ENCODE results near the gene SMIM12. TPM values are rescaled to one million over a fixed set of nuclear protein-coding genes. Genes with fewer than 3 reads are reported as not detected.

Gene SMIM12, protein sequence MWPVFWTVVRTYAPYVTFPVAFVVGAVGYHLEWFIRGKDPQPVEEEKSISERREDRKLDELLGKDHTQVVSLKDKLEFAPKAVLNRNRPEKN
- total RNA-seq (2014; rRNA removed; shearing (Covaris generic)), result 64.5 and 72.1 TPM in 2 replicates

DNA sequence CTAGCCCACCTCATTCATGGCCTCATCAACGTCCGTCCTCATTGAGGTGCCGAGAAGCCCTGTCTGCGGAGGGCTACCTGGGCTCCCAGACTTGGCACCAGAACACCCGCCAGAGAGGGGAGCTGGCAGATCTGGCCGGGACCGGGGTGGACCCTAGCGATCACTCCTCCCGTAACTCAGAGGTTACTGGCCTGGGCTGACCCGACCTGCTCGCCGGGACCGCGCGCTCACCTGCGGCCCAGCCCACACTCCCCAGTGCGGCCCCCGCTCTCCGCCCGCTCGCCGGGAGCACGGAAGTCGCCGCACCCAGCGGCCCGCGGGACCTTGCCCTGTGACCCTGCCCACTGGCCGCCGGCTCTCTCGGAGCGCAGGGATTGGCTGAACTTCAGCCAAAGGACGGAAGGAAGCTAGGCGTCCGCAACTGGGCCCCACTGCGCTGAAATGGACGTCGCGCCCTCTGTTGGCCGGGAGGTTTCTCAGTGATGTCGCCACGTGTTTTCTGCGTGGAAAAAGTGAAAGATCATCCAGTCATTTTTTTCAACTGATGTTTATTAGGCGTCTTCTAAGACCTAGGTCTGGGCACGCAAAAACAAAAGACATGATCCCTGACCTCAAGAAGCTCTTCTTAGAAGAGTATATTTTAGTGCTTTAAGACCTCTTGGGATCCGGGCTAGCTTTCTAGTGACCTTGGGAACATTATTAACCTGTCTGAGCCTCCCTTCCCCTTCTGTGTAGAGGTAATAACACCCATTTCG is at the start of gene SMIM12:
SMIM12 (minus strand) TSS at position 304 of the 755 bp plus-strand sequence. CDS start 3,772 bp downstream, outside the sequence.
- in situ Hi-C loops (cut with HindIII; ENCODE audit: low sequenced_read_pairs), result no loop called here
- peak; percentile 92 for DNase-seq (ENCODE audit: low spot score)

DNA sequence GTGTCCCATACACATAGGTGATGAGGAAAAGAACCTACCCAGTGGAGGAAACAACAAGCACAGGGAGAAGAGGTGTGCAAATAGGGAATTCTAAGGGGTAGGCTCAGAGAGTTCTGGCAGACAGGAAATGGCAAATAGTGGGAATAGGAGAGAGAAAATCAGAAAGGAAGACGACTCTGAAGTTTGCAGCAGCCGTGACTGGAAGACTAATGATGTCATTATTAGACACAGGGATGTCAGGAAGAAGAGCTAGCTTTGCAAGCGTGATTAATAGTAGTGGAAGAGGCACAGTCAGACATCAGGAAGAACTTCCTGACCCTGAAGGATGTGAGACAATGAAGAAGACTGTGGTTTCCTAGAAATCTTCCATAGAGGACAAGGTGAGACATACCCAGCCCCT is 48.8 kb upstream of the SMIM12 start:
- in situ Hi-C loops (cut with HindIII; ENCODE audit: low sequenced_read_pairs), result no loop called here
- no peak for DNase-seq (ENCODE audit: low spot score)

DNA sequence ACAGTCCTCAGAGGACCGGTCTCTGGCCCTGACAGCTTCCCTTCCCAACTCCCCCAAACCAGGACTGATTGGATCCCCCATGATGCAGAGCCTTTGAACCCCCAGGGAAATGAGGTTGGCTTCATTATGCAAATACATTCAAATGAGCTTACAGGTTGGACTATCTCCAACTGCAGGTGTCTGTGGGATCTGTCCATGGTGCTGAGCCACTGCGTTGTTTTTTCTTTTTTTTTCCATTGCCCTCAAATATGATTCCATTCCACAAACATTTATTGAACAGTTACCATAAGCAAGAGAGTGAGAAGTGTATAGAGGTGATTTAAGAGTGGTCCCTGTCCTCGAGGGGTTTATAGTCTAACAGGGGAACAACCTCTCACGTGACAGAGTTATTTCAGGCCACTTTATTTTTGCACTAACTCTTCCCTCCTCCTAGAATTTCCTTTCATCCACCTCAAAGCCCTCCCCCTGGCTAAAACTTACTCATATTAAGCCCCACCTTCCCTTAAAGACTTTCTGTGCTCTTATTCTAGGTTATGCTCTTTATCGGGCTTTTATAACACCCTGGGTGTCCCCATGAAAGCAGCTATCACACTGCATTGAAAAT is 48.0 kb upstream of the SMIM12 start:
- DNase-seq (ENCODE audit: low spot score), result no peak
- in situ Hi-C loops (cut with HindIII; ENCODE audit: low sequenced_read_pairs), result no loop called here

DNA sequence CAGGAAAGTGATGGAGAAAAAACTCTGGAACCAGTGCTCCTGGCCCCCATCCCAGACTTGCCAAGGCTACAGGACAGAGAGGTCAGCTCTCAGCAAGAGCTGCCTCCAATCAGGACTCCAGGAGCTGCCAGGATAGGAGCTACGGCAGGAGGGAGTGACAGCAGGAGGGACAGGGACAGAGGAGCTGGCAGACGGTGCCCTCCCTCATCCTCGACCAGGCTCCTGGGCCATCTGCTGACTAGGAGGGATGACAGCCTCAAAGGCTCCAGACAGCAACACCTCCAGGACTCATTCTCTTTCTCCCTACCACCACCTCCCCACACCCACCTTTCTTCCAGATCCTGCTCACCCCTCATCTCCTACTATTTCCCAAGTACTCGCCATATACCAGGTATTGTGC is 47.2 kb upstream of the SMIM12 start:
- in situ Hi-C loops (cut with HindIII; ENCODE audit: low sequenced_read_pairs), result no loop called here
- DNase-seq (ENCODE audit: low spot score), result peak; percentile 99

DNA sequence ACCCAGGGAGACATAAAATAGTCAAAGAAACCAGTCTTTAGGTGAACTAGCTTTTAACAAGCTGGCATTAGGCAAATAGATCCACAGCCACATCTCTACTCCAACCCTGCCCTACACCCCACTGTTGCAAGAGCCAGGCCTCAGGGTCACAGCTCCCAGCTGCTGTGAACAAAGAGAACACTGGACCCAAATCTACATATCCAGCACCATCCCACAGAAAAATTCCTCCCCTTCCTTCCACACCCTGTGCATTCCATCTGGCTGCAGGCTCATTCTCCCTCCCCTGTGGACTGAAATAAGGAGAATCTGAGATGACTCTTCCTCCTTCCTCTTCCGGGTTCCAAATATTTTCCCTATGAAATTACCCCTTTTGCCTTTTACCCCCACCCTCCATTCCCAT is 46.7 kb upstream of the SMIM12 start:
- no peak for DNase-seq (ENCODE audit: low spot score)
- in situ Hi-C loops (cut with HindIII; ENCODE audit: low sequenced_read_pairs), result no loop called here

DNA sequence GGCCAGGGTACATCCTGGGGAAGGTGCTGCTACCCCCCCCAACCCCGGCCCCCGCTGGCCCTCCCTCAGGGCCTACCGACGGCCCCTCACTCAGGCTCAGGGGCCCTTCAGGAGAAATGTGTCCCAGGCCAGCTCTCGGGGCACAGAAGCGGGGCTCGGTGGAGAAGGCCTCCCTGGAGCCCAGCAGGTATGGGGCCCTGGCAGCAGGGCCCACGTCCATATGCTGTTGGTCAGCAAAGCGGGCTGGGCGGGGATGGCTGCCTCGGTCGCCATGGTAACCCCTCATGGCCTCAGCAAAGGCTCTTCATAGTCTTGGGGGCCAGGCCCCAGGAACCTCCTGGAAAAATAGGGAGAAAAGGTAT is 45.5 kb upstream of the SMIM12 start:
- no peak for DNase-seq (ENCODE audit: low spot score)
- in situ Hi-C loops (cut with HindIII; ENCODE audit: low sequenced_read_pairs), result no loop called here

DNA sequence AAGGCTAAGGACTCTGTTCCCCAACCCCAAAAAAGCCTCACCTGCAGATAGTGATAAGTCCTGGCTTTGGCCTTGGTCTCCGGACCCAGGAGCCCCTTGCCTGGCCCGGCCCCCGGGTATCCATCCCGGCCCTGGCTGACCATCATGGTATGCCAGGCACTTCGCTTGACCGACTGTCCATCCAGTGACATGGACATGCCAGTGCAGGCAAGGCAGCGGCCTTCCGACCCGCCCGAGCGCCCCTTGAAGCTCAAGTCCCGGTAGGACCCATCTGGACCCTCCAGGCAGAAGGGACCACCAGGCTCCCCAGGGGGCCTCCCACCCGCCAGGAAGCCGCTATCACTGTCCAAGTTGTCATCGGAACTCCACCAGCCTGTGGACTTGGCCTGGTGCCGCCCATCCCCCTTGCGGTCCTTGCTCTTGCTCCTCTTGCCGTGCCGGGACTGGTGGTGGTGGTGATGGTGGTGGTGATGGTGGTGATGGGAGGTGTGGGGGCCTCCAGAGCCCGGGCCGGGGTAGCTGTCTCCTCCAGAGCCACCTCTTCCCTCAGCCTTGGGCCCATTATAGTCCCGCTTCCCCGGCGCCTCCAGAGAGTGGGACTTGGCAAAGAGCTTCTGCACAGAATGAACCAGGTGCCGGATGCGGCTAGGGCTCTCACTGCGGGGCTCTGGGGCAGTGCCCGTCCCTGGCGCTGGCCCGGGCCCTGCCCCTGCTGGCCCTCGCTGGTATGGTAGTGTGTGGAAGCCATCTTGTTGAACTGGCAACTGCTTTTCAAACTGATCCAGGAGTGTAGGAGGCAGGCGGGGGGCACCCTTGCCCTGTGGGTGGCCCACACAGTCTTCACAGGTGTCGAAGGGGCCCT is 44.9 kb upstream of the SMIM12 start:
- peak; percentile 61 for DNase-seq (ENCODE audit: low spot score)
- in situ Hi-C loops (cut with HindIII; ENCODE audit: low sequenced_read_pairs), result no loop called here

DNA sequence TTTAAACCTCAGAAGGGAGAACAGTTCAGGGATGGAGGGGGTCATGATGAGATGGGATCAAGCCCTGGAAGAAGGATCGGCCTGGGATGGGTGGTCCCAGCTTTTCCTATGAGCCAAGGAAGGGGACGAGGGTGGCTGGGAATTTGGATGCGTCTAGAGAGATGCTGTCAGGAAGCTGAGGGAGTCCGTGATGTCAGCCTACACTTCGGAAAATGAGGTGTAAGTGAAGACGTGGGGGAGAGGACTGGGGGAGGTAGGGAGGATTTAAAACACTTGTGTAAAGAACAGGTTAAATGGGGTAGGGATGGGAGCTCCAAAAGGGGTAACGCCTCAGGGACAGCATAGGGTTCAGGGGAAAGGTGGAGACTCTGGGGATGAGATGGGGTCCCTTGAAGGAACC is 42.4 kb upstream of the SMIM12 start:
- no peak for DNase-seq (ENCODE audit: low spot score)
- in situ Hi-C loops (cut with HindIII; ENCODE audit: low sequenced_read_pairs), result no loop called here

DNA sequence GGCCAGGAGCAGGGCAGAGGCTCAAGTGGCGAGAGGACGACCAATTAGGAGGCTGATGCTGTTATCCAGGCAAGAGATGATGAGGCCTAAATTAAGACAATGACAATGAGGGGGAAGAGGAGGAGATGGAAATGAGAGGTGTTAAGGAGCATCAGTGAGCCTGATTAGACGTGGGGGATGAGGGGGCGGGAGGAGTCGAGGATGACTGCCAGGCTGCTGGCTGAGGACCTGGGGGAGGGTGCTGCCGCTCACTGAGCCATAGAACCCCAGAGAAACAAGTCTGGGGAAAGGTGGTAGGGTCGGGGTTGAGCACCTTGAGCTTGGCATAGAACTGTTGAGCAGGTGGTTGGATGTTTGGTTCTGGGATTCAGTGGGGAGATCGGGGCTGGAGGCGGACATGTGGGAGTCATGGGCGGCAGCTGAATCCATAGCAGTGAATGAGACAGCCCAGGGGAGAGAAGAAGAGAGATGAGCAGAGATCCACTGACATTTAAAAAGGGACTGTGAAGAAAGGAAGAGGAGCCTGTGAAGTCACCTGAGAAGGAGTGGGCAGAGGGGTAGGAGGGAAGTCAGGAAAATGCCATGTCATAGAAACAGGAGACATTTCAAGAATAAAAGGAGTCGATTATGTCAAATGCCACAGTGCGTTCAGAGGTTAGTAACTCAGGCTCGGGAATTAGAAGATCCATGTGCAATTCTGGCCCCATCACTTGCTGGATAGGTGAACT is 41.4 kb upstream of the SMIM12 start:
- DNase-seq (ENCODE audit: low spot score), result no peak
- in situ Hi-C loops (cut with HindIII; ENCODE audit: low sequenced_read_pairs), result no loop called here

DNA sequence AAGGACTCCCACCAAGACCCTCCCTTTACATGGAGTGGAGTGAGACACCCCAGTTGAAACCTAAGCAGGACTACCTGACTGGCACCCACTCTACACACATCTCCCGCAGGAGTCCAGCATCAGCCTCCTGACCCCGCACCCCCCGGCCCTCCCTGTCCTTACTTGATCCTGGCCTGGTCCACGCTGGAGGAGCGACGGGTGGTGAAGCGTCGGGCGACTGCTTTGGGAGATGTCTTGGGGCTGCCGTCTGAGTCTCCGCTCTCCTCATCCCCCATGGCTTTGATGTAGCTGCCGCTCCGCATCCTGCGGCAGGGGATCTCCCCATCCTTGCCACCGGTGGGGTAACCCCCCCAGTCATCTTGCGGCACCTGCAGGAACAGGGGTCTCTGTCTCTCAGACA is 40.4 kb upstream of the SMIM12 start:
- no peak for DNase-seq (ENCODE audit: low spot score)
- in situ Hi-C loops (cut with HindIII; ENCODE audit: low sequenced_read_pairs), result no loop called here

DNA sequence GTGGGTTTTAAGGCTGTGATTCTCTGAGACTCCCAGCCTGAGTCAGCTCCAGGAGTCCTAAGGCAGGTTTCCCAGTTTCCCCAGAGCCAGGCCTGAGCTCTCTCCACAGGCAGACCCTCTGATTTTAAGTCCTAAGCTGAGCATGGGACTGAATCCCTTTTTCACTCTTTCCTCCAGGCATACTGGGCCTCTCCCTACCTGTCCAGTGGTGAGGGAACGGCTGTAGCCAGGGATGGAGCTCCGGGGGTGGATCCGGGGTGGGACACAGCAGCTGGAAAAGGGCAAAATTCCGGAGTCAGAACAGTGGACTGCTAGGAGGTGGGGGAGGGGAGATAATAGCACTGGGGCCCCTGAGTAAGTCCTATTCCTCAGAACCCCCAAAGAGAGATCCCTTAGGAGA is 39.9 kb upstream of the SMIM12 start:
- in situ Hi-C loops (cut with HindIII; ENCODE audit: low sequenced_read_pairs), result no loop called here
- DNase-seq (ENCODE audit: low spot score), result no peak

DNA sequence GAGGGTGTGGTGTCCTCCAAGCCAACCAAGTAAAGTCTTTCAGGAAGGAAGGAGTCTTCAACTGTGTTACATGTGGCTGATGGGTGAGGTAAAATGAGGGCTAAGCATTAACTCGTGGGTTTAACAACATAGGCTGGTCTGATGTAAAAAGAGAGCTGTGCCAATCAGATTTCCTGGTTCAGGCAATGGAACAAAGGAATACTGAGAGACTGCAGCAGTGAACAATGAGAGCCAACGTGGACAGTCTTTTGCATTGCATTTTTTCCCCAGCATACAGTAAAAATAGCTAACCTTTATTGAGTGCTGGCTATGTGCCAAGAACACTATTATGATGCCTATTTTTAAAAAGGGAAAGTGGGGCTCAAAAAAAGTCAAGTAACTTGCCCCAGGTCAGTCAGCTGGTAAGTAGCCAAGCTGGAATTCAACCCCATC is 38.8 kb upstream of the SMIM12 start:
- peak; percentile 41 for DNase-seq (ENCODE audit: low spot score)
- in situ Hi-C loops (cut with HindIII; ENCODE audit: low sequenced_read_pairs), result no loop called here

DNA sequence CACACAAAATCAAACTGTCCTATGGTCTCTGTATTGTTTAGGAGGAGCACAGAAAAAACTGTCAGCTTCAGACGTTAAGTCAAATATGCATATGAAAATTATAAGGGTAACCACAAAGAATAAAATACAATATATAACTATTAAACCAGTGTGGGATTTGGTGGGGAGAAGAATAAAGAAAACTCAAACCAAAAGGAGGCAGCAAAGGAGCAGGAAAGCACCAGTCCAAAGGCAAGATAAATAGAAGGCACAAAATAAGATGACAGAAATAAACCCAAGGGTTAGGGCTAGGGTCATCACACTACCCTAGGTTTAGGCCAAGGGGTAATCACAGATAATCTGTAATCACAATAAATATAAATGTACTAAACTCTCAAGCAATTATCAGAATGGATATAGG is 37.1 kb upstream of the SMIM12 start:
- in situ Hi-C loops (cut with HindIII; ENCODE audit: low sequenced_read_pairs), result no loop called here
- DNase-seq (ENCODE audit: low spot score), result no peak

DNA sequence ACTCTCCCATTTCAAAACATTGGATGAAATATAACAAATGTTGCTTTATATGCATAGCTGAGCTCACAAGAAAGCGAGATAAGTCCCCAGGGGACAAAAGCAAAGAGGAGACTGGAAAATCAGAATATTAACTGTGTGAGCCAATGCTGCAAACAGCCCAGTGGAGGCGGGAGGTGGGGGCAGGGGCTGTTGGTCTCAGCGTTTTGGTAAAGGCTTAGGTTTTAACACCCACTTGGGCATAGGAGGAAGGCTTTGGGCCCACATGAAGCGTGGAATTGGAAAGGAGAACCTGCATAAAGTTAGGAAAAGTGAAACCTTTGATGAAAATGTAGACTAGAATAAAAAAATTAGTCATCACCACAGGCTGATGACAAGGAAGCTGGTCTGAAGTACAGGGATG is 30.2 kb upstream of the SMIM12 start:
- in situ Hi-C loops (cut with HindIII; ENCODE audit: low sequenced_read_pairs), result no loop called here
- no peak for DNase-seq (ENCODE audit: low spot score)

DNA sequence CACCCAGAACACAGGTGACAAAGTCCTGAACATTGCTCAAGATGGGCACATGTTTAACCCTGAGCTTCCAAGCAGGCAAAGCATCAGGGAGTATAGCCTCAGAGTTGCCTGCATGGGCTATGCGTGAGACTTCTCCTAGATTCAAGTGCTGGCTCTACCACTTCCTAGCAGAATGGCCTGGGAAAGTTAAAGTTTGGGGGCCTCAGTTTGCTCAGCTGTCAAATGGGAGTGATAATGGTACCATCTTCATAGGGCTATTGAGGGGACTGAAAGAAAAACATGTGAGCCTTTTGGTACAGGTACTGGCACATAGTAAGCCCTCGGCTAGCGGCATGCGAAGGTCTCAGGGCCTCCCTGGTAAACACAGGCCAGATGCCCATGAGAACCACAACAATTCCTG is 28.0 kb upstream of the SMIM12 start:
- DNase-seq (ENCODE audit: low spot score), result no peak
- in situ Hi-C loops (cut with HindIII; ENCODE audit: low sequenced_read_pairs), result no loop called here

DNA sequence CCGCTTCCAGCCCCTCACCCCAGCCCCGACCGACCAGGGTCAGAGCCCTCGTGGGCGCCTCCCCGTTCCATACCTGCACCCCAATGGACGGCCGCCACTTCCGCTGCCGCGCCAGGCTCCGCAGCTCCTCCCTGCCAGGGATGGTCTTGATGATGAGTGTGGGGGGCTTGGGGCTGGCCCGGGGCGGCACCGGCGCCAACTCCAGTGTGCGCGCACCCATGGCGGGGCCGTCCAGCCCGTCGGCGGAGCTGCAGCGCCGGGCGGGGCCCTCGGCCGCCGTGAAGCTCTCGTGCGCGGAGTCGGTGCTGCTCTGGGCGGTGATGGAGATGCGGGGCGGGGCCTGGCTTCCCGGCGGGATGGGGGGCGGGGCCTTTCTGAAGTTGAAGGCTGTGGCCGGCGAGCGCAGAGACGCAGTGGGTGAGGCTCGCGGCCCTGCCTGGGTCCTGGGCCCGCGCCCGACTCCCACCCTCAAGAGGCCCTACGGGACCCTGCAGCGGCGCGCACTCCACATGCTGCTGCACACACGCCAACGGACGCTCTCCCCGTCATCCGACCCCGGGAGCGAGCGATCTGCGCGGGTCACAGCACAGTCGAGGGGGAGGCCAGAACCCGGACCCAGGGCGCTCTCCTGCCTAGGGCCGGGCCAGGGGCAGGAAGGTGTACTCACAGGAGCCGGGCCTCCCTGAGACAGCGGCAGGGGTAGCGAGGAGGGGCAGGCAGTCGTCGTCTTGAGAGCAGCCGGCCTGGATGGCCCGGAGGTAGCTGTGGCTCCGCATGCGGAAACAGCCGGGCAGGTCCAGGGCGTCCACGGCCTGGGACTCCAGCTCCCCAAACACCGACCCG is 26.1 kb upstream of the SMIM12 start:
- in situ Hi-C loops (cut with HindIII; ENCODE audit: low sequenced_read_pairs), result no loop called here
- DNase-seq (ENCODE audit: low spot score), result no peak

DNA sequence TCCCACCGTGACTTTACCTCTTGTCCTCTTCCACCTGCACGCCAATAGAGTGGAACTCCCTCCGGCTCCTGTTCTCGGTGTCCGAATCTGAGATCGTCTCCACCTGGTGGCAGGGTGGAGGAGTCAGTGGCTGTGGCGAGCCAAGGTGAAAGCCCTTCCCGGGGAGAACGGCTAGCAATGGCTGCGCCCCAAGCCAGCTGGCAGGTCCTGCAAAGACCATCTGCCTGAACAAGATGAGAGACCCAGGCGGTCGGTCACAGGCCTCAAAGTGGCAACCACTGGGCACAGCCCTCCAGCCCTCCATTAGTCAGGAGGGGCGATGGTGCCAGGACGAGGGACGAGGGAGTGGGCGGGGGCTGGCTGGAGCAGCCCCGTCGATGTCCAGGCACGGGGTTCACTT is 25.4 kb upstream of the SMIM12 start:
- in situ Hi-C loops (cut with HindIII; ENCODE audit: low sequenced_read_pairs), result no loop called here
- DNase-seq (ENCODE audit: low spot score), result peak; percentile 87

DNA sequence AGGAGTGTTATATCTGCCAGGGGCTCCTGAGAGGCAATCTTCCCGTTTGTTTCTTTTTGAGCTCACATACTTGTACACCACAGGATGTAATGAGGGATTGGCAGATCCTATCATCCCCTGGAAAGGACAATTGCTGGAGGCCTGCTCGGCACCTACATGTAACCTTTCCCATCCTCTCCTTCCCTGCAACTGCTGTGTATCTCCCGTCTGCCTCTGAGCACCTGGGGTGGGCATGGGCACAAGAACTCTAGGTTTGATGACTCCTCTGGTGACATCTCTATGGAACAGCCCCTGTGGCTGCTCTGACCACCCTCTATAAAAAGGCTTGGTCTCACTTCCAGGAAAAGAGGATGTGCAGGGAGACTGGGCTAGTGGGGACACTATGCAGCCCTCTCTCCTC is 25.0 kb upstream of the SMIM12 start:
- no peak for DNase-seq (ENCODE audit: low spot score)
- in situ Hi-C loops (cut with HindIII; ENCODE audit: low sequenced_read_pairs), result no loop called here

DNA sequence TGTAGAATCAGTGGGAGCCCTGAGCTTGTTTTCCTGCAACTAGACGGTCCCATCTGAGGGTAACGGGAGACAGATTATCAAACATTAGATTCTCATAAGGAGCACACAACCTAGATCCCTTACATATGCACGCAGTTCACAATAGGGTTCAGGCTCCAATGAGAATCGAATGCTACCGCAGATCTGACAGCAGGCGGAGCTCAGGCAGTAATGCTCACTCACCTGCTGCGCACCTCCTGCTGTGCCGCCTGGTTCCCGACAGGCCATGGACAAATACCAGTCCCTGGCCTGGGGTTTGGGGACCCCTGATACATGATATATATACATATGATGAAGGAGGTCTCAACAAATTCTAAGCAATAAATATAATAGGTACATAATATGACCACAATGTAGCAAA is 19.7 kb upstream of the SMIM12 start:
- DNase-seq (ENCODE audit: low spot score), result no peak
- in situ Hi-C loops (cut with HindIII; ENCODE audit: low sequenced_read_pairs), result no loop called here
